ENCODE data around the gene PALLD. TPM values are rescaled to one million over a fixed set of nuclear protein-coding genes. Genes with fewer than 3 reads are reported as not detected.

The PALLD gene
- total RNA-seq, 2 experiments from 2014 or later: 1.2 to 1.3 TPM

DNA sequence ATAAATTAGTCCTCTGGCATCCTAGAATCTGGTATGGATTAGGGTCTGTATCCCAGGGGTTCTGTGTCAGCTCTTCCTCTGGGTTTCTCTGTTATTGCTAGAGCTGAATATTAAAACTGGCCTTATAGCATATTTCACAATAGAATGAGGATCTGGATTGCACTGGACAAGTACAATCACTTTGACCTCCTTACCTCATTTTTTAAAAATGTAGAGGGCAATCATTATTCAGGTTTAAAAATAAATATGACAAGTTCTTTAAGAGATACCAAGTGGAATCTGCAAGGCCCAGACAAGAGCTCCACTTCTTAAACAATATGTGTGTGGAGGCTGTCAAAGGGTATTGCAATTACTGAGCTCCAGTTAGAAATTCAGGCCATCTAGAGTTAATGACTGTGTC is 1.4 kb downstream of the PALLD start:
- H3K36me3 Mint-ChIP-seq (ENCODE audit: low read depth): no peaks in the 10 kb centered on the region
- CTCF ChIA-PET: interaction anchor here (0.9 to 1.6 kb wide), 2 partner anchors 12 to 14 kb away, joined by 3 to 6 read pairs; no protein-coding TSS in a partner anchor
- H3K27me3 Mint-ChIP-seq (ENCODE audit: low read depth): peaks cover 16% of the 10 kb centered on the region
- no peak overlapping the region for H3K4me3 Mint-ChIP-seq
- H3K9me3 Mint-ChIP-seq (ENCODE audit: insufficient read depth): no peaks in the 10 kb centered on the region
- POLR2A ChIA-PET: interaction anchor here (1.3 kb wide), 1 partner anchor 18 kb away, joined by 3 read pairs; the partner anchor contains the start of gene DDX60L
- no peak overlapping the region for H3K27ac Mint-ChIP-seq
- ATAC-seq (no peak), DNase-seq (no peak)
- peaks cover 8% of the 10 kb centered on the region for H3K4me1 Mint-ChIP-seq (ENCODE audit: low read depth)

DNA sequence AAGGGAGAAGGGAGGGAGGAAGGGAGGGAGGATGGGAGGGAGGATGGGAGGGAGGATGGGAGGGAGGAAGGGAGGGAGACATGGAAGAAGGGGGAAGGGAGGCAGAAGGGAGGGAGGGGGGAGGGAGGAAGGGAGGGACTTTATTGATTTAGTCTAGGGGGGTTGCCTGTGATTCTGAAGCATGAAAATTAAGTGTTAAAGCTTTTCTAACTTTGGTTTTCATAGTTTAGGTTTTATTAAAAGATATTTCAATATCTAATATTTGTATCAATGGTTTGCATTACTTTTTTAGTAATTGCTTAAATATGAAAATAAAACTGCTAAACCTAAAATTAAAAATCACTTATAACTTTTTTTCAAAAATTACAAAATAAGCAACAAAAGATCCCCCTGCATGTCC is 2.4 kb downstream of the PALLD start:
- Mint-ChIP-seq H3K36me3 (ENCODE audit: low read depth) (no peaks in the 10 kb centered on the region), H3K27ac (no peak overlapping the region), H3K4me1 (ENCODE audit: low read depth) (peaks cover 14% of the 10 kb centered on the region), H3K4me3 (no peak overlapping the region), H3K9me3 (ENCODE audit: insufficient read depth) (no peaks in the 10 kb centered on the region), H3K27me3 (ENCODE audit: low read depth) (peaks cover 13% of the 10 kb centered on the region)
- ChIA-PET POLR2A (interaction anchor here (1.3 kb wide), 1 partner anchor 19 kb away, joined by 3 read pairs; the partner anchor contains the start of gene DDX60L), CTCF (interaction anchor here (1.6 kb wide), 1 partner anchor 13 kb away, joined by 6 read pairs; no protein-coding TSS in a partner anchor)
- DNase-seq (no peak), ATAC-seq (no peak)

DNA sequence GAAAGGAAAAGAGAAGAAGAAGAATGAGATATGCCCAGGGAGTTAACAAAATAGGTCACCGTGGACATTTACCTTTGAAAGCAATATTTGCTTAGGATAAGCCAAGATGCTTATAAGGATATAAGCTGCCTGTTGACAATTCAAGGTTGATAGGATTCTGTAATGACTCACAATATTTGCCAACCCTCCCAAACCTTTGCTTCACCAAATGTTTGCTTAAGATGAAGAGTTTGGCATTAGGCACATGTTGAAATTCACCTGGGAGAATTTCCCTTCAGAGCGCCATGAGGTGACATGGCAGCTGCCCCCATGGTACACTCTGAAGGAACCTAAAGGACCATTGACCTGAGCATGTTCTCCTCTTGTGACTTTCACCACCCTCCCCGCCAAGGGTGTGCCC is 4.6 kb downstream of the PALLD start:
- Mint-ChIP-seq H3K4me1 (ENCODE audit: low read depth) (peaks cover 14% of the 10 kb centered on the region), H3K9me3 (ENCODE audit: insufficient read depth) (no peaks in the 10 kb centered on the region), H3K27ac (no peak overlapping the region), H3K27me3 (ENCODE audit: low read depth) (peaks cover 13% of the 10 kb centered on the region), H3K36me3 (ENCODE audit: low read depth) (no peaks in the 10 kb centered on the region), H3K4me3 (no peak overlapping the region)
- DNase-seq (no peak), ATAC-seq (no peak)
- POLR2A ChIA-PET: no interaction called here
- CTCF ChIA-PET: interaction anchor here (1.1 to 2.4 kb wide), 2 partner anchors 14 to 18 kb away, joined by 3 to 7 read pairs; no protein-coding TSS in a partner anchor

DNA sequence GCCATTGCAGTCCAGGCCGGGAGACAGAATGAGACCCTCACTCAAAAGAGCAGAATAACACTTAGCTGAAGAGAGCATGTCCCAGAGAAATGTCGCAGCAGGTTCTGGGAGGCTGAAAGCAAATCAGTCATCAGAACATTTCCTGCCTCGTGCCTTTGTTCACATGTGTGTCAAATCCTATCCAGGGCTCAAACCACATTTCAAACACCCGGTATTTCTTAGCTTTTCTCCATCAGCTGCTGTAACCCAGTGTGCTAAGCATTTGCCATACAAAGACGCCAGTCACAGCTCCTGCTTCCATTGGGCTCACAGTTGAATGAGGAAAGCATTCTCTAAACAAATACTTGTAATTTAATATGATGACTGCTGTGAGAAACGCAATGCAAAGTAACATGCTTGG is 6.0 kb downstream of the PALLD start:
- ChIA-PET CTCF (interaction anchor here (0.8 to 2.4 kb wide), 4 partner anchors 9 to 185 kb away, joined by 3 to 7 read pairs (median 3); no protein-coding TSS in a partner anchor), POLR2A (no interaction called here)
- Mint-ChIP-seq H3K4me1 (ENCODE audit: low read depth) (peaks cover 14% of the 10 kb centered on the region), H3K27me3 (ENCODE audit: low read depth) (peaks cover 13% of the 10 kb centered on the region), H3K4me3 (no peak overlapping the region), H3K9me3 (ENCODE audit: insufficient read depth) (no peaks in the 10 kb centered on the region), H3K27ac (peak overlapping the region; percentile 46), H3K36me3 (ENCODE audit: low read depth) (no peaks in the 10 kb centered on the region)
- no peak for DNase-seq
- ATAC-seq: peak; percentile 57

DNA sequence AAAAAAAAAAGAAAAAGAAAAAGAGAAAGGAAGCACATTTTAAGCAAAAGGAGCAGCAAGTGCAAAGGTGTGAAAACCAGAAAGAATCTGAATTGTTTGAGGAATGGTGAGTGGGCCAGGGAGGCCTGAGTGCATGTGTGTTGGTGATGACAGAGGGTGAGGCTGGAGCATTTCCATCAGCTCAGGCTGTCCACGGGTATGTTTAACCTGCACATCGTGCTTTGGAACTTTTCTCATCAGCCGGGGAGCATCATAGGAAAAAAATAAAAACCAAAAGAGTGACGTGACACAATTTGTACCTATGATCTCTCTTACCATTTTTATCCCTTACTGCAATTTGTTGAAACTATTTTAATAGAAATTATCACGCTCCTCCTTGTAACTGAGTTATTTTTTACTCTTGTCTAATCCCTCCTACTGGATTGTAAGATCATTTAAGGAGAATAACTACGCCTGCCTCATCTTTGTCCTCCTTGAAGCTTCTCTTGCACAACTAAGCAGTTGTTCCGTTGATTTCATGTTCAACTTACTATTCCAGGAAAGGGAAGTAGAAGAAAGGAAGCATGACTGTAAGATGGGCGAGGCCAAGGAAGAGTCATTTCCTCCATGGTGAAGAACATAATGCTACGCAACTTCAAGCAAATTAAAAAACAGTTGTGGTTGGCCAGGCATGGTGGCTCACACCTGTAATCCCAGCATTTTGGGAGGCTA is 7.0 kb downstream of the PALLD start:
- no peak for ATAC-seq
- DNase-seq: no peak
- Mint-ChIP-seq H3K4me3 (no peak overlapping the region), H3K36me3 (ENCODE audit: low read depth) (no peaks in the 10 kb centered on the region), H3K9me3 (ENCODE audit: insufficient read depth) (no peaks in the 10 kb centered on the region), H3K27ac (no peak overlapping the region), H3K4me1 (ENCODE audit: low read depth) (peaks cover 14% of the 10 kb centered on the region), H3K27me3 (ENCODE audit: low read depth) (peaks cover 7% of the 10 kb centered on the region)
- ChIA-PET POLR2A (interaction anchor here (1.7 kb wide), 1 partner anchor 24 kb away, joined by 6 read pairs; the partner anchor contains the start of gene DDX60L), CTCF (interaction anchor here (0.8 to 1.4 kb wide), 3 partner anchors 29 to 419 kb away, joined by 3 read pairs; no protein-coding TSS in a partner anchor)

DNA sequence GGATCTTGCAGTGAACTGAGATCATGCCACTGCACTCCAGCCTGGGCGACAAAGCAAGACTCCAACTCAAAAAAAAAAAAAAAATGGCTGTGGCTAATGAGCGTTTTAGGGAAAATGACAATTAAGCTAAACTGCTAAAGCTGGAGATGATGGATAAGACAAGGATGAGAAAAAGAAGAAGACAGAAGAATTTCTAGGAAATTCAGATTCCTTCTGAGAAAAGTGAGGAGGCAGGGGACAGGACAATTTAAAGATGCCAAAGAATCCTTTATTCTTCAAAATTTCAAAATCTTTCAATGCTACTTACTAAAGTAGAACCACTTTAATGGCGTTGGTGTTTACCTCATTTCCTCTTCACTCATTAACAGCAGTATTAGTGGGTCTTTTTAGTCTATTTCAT is 7.7 kb downstream of the PALLD start:
- no peak for ATAC-seq
- Mint-ChIP-seq H3K4me3 (no peak overlapping the region), H3K27ac (no peak overlapping the region), H3K27me3 (ENCODE audit: low read depth) (peaks cover 7% of the 10 kb centered on the region), H3K4me1 (ENCODE audit: low read depth) (peaks cover 17% of the 10 kb centered on the region), H3K9me3 (ENCODE audit: insufficient read depth) (no peaks in the 10 kb centered on the region), H3K36me3 (ENCODE audit: low read depth) (no peaks in the 10 kb centered on the region)
- ChIA-PET CTCF (interaction anchor here (0.8 to 1.0 kb wide), 2 partner anchors 30 to 419 kb away, joined by 3 read pairs; no protein-coding TSS in a partner anchor), POLR2A (interaction anchor here (1.7 kb wide), 1 partner anchor 25 kb away, joined by 6 read pairs; the partner anchor contains the start of gene DDX60L)
- no peak for DNase-seq

DNA sequence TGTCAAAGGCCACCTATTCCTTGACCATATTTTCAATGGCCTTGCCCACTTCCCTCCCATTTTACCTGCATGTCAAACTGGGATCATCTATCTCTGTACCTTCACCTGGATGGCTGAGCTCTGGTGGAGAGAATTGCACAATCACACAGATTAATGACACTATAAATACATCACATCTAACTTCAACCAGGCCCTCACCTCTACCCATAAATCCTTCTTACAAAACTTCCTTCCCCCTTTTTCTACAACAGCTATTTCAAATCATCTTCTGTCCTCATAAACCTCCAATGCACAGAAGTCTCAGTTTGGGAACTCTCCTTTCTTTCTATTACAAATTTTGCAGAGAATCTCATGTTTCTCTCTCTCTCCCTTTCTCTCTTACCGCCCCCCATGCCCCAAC is 9.2 kb downstream of the PALLD start:
- H3K27ac Mint-ChIP-seq: no peak overlapping the region
- DNase-seq (no peak), ATAC-seq (no peak)
- H3K27me3 Mint-ChIP-seq (ENCODE audit: low read depth): peaks cover 3% of the 10 kb centered on the region
- ChIA-PET POLR2A (no interaction called here), CTCF (interaction anchor here (0.7 kb wide), 1 partner anchor 7 kb away, joined by 3 read pairs; no protein-coding TSS in a partner anchor)
- H3K4me3 Mint-ChIP-seq: no peak overlapping the region
- peaks cover 31% of the 10 kb centered on the region for H3K4me1 Mint-ChIP-seq (ENCODE audit: low read depth)
- H3K36me3 Mint-ChIP-seq (ENCODE audit: low read depth): no peaks in the 10 kb centered on the region
- no peaks in the 10 kb centered on the region for H3K9me3 Mint-ChIP-seq (ENCODE audit: insufficient read depth)

DNA sequence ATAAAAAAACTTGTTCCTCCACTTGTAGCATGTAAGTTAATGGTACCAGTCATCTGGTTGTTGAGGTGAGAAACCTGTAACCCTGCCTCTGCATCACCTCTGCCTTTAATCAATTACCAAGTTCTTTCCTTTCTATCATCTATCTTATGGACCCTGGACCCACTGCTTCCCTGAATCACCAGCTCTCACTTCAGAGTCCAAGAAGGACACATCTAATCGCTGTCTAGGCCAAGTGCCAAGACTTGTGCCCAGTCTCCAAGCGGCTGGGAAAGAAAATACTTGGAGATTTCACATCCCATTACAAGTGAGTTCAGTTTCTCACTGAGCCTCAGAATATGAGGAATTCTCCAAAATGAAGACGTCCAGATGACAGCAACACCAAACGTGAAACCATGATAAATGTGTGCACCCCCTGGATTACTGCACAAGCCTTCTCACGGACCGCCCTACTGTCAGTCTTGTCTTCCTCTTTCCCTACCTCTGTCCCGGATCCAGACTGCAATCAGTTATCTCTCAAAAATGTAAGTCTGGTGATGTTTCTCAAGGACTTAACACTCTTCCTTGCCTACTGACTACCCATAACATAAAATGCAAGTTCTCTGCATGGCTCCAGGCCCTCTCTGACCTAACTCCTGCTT is 10.4 kb downstream of the PALLD start:
- CTCF ChIA-PET: interaction anchor here (1.8 kb wide), 1 partner anchor 27 kb away, joined by 6 read pairs; the partner anchor contains the start of gene DDX60L
- POLR2A ChIA-PET: no interaction called here
- ATAC-seq (no peak), DNase-seq (no peak)
- H3K9me3 Mint-ChIP-seq (ENCODE audit: insufficient read depth): no peaks in the 10 kb centered on the region
- H3K27ac Mint-ChIP-seq: no peak overlapping the region
- H3K4me3 Mint-ChIP-seq: no peak overlapping the region
- no peaks in the 10 kb centered on the region for H3K27me3 Mint-ChIP-seq (ENCODE audit: low read depth)
- no peaks in the 10 kb centered on the region for H3K36me3 Mint-ChIP-seq (ENCODE audit: low read depth)
- peaks cover 44% of the 10 kb centered on the region for H3K4me1 Mint-ChIP-seq (ENCODE audit: low read depth)

DNA sequence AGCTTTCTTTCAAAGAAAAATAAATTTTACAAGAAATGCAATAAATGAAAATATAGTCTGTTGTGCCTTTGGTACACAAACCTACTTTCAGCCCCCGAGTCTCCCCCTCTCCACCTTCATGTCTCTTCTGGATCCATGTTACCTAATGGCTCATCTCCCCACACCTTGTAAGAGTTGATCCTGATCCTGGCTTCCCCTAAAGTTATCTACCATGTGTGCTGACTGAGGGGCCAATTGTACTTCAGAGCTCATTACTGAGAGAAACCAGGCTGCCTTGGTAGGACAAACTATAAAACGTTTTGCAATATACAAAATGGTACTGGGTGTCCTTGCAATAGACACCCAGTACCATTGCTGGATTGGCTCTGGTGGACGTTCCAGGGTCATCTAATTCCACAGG is 11.8 kb downstream of the PALLD start:
- ChIA-PET CTCF (interaction anchor here (1.7 to 1.8 kb wide), 2 partner anchors 26 to 28 kb away, joined by 4 to 6 read pairs; partner anchors contain the start of gene DDX60L), POLR2A (no interaction called here)
- no peaks in the 10 kb centered on the region for H3K9me3 Mint-ChIP-seq (ENCODE audit: insufficient read depth)
- H3K4me1 Mint-ChIP-seq (ENCODE audit: low read depth): peaks cover 43% of the 10 kb centered on the region
- no peak for ATAC-seq
- H3K36me3 Mint-ChIP-seq (ENCODE audit: low read depth): no peaks in the 10 kb centered on the region
- DNase-seq: no peak
- no peaks in the 10 kb centered on the region for H3K27me3 Mint-ChIP-seq (ENCODE audit: low read depth)
- H3K4me3 Mint-ChIP-seq: no peak overlapping the region
- H3K27ac Mint-ChIP-seq: no peak overlapping the region

DNA sequence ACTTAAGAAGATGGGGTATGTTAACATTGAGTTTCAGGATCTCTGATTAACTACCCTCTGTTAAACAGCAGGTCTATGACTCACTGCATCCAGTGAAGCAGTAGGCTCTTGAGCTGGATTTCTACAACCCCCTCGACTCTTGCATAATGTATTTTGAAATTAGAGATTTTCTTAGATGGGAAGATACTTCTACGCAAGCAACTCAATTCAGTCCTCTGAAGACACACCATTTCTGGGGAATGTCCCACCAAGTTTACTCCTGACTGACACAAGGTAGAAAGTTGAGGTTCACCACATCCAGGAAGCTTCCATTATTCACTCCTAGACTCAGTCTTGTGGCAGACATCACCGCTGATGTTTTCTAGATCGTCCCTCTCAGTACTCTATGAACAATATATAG is 12.9 kb downstream of the PALLD start:
- peak overlapping the region; percentile 6 for H3K4me3 Mint-ChIP-seq
- CTCF ChIA-PET: interaction anchor here (0.8 to 1.7 kb wide), 4 partner anchors 12 to 43 kb away, joined by 3 to 4 read pairs (median 4); no protein-coding TSS in a partner anchor

DNA sequence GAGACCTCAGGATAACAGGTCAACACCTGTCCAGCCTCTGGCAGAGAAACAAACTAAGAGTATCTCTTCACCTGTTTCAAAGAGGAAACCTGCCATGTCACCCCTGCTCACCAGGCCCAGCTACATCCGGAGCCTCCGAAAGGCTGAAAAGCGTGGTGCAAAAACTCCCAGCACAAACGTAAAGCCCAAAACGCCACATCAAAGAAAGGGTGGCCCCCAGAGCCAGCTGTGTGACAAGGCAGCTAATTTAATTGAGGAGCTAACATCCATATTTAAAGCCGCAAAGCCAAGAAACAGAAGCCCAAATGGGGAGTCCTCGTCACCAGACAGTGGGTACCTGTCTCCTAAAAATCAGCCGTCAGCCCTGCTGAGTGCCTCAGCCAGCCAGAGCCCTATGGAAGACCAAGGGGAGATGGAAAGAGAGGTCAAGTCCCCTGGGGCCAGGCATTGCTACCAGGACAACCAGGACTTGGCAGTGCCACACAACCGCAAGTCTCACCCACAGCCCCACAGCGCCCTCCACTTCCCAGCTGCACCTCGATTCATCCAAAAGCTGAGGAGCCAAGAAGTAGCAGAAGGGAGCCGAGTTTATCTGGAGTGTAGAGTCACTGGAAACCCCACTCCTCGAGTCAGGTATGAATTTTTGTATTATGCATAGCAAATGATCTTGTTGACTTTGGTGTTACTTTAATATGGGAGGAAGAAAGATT is 15.1 kb downstream of the PALLD start:
- H3K4me3 Mint-ChIP-seq: peak overlapping the region; percentile 61
- POLR2A ChIA-PET: interaction anchor here (1.4 kb wide), 1 partner anchor 32 kb away, joined by 14 read pairs; the partner anchor contains the start of gene DDX60L

More for the DNA sequence above, 12.9 kb downstream of the PALLD start:
- Mint-ChIP-seq H3K27me3 (ENCODE audit: low read depth) (no peaks in the 10 kb centered on the region), H3K36me3 (ENCODE audit: low read depth) (no peaks in the 10 kb centered on the region), H3K27ac (peak overlapping the region; percentile 24), H3K4me1 (ENCODE audit: low read depth) (peaks cover 40% of the 10 kb centered on the region), H3K9me3 (ENCODE audit: insufficient read depth) (no peaks in the 10 kb centered on the region)
- POLR2A ChIA-PET: interaction anchor here (1.5 kb wide), 1 partner anchor 30 kb away, joined by 4 read pairs; no protein-coding TSS in a partner anchor
- DNase-seq (peak; percentile 63), ATAC-seq (peak; percentile 65)

More for the DNA sequence above, 15.1 kb downstream of the PALLD start:
- peak; percentile 88 for DNase-seq
- CTCF ChIA-PET: interaction anchor here (0.9 to 1.8 kb wide), 7 partner anchors 10 to 410 kb away, joined by 3 to 7 read pairs (median 3); partner anchors contain the start of gene DDX60L
- Mint-ChIP-seq H3K27ac (peak overlapping the region; percentile 91), H3K27me3 (ENCODE audit: low read depth) (no peaks in the 10 kb centered on the region), H3K4me1 (ENCODE audit: low read depth) (peaks cover 40% of the 10 kb centered on the region), H3K36me3 (ENCODE audit: low read depth) (no peaks in the 10 kb centered on the region), H3K9me3 (ENCODE audit: insufficient read depth) (no peaks in the 10 kb centered on the region)
- ATAC-seq: peak; percentile 87
